Activated CD4-positive, alpha-beta T cell treated with anti-CD3 and anti-CD28 coated beads for 1 hour (primary cell): ENCODE measurements around the gene RAD50.

Experiments used
- DNase-seq: peaks from one replicate; pipeline ENCODE4 v3.0.0-alpha.2; 2020

Gene RAD50

DNA sequence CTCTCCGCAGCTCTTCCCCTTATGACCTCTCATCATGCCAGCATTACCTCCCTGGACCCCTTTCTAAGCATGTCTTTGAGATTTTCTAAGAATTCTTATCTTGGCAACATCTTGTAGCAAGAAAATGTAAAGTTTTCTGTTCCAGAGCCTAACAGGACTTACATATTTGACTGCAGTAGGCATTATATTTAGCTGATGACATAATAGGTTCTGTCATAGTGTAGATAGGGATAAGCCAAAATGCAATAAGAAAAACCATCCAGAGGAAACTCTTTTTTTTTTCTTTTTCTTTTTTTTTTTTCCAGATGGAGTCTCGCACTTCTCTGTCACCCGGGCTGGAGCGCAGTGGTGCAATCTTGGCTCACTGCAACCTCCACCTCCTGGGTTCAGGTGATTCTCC is 80.5 kb downstream of the RAD50 start:
- no peak for DNase-seq

- DNase-seq: no peak
Observed at GRCh38 chr5:132639706-132640130, 82.9 kb downstream of the RAD50 start.

- no peak for DNase-seq
Observed at GRCh38 chr5:132640613-132641012, 83.8 kb downstream of the RAD50 start.

DNA sequence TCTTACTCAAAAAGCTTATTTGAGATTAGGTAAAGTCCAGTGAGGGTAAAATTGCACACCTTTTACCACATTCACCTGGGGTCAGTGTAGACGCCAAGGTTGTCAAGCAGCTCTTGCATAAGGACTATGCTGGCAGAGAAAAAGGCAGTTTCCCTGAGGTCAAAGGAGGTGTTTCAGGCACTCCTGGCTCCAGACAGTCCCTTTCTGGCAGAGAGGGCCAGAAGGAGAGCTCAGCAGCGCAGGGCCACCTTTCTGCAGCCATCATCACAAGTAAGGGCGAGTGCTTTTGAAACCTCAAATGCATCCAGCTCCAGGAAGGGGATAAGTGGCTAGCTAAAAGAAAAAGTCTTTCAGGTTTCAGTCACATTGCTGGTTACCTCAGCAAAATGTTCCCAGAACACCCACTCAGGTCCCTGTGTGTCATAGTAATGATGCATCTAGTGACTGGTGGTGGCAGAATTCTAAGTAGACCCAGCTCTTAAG is 84.5 kb downstream of the RAD50 start:
- DNase-seq: no peak

- no peak for DNase-seq
Observed at GRCh38 chr5:132641841-132642240, 85.1 kb downstream of the RAD50 start.

GRCh38 chr5:132644177-132644576 is 87.4 kb downstream of the RAD50 start:
- no peak for DNase-seq

DNA sequence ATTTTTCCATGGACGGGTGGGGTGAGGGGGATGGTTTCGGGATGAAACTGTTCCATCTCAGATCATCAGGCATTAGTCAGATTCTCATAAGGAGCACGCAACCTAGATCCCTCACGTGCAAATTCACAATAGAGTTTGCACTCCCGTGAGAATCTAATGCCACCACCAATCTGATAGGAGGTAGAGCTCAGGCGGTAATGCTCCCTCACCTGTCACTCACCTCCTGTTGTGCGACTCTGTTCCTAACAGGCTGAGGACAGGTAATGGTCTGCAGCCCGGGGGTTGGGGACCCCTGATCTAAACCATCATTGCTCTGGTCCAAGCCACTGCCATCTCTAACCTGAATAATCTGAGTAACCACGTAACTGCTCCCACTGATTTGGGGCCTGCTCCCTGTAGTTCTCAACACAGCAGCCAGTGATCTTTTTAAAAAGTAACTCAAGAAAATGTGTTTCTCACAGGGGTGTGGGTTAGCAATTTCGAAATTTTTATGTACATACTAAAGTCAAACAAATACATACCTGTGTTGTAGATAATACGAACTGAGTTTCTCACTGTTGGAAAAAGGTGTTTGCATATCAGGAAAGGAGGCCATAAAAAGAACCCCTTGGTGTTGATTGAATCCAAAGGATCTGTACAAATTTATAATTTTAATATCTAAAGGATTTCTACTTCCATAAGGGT is 89.9 kb downstream of the RAD50 start:
- no peak for DNase-seq

GRCh38 chr5:132647473-132647872 is 90.7 kb downstream of the RAD50 start:
- no peak for DNase-seq

DNA sequence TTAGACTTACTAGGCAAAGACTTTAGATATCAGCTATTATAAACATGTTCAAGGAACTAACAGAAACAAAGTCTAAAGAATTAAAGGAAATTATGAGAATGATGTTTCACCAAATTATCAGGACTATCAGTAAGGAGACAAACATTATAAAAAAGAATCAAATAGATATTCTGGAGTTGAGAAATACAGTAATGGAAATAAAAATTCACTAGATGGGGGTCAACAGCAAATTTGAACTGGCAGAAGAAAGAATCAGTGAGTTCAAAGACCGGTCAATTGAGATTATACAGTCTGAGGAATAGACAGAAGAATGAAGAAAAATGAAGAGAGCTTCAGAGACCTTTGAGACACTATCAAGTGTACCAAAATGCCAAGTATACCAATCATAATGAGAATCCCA is 91.6 kb downstream of the RAD50 start:
- DNase-seq: no peak

- no peak for DNase-seq
Observed at GRCh38 chr5:132651838-132652469, 95.2 kb downstream of the RAD50 start.

- DNase-seq: no peak
Observed at GRCh38 chr5:132653716-132654115, 96.9 kb downstream of the RAD50 start.

- DNase-seq: no peak
Observed at GRCh38 chr5:132655821-132656773, 99.3 kb downstream of the RAD50 start.

GRCh38 chr5:132656774-132657355 is 100.1 kb downstream of the RAD50 start:
- no peak for DNase-seq

- DNase-seq: no peak
Observed at GRCh38 chr5:132657676-132658380, 101.1 kb downstream of the RAD50 start, which contains the start of gene IL13. TSS of gene IL13 (plus strand) at chr5:132658173. CDS start at chr5:132658187, 14 bp downstream.

DNA sequence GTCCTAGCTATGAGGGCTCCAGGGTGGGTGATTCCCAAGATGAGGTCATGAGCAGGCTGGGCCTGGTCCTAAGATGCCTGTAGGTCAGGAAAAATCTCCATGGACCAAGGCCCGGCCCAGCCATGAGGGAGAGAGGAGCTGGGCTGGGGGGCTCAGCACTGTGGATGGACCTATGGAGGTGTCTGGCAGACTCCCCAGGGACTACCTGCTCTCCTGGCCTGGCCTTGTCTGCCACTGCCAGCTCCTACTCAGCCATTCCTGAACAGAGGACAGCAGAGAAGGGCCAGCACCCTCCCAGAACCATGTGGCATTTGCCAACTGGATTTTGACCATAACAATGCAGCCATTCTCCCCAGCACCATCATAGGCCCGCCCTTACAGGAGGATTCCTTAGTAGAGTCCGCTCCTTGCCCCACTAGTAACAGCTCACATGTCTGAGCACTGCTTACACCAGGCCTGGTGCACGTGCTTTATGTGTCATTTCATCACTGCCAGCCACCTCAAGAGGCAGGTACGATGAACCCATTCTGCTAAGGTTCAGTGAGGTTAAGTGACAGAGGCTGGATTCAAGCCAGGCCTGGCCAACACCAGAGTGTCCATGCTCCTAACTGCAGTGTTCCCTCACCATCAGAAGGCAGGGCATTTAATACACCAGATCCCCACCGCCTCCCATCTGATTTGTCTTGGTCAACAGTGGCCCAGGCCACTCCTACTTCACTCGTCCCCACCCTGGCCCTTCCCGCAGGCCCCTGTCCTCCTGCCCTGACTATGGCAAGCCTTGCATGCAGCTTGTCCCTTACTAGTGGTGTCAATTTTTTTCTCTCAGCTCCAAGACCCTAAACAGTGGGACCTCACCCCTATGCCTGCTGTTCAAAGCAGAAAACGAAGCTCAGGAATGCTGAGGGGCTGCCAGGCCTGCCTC is 101.9 kb downstream of the RAD50 start:
- no peak for DNase-seq

DNA sequence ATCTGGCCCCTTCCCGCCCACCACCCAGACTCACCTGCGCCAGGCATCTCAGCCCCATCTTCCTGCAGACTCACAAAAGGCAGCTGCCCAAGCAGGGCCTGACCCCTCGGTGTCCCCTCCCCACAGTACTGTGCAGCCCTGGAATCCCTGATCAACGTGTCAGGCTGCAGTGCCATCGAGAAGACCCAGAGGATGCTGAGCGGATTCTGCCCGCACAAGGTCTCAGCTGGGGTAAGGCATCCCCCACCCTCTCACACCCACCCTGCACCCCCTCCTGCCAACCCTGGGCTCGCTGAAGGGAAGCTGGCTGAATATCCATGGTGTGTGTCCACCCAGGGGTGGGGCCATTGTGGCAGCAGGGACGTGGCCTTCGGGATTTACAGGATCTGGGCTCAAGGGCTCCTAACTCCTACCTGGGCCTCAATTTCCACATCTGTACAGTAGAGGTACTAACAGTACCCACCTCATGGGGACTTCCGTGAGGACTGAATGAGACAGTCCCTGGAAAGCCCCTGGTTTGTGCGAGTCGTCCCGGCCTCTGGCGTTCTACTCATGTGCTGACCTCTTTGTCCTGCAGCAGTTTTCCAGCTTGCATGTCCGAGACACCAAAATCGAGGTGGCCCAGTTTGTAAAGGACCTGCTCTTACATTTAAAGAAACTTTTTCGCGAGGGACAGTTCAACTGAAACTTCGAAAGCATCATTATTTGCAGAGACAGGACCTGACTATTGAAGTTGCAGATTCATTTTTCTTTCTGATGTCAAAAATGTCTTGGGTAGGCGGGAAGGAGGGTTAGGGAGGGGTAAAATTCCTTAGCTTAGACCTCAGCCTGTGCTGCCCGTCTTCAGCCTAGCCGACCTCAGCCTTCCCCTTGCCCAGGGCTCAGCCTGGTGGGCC is 103.1 kb downstream of the RAD50 start:
- DNase-seq: no peak

DNA sequence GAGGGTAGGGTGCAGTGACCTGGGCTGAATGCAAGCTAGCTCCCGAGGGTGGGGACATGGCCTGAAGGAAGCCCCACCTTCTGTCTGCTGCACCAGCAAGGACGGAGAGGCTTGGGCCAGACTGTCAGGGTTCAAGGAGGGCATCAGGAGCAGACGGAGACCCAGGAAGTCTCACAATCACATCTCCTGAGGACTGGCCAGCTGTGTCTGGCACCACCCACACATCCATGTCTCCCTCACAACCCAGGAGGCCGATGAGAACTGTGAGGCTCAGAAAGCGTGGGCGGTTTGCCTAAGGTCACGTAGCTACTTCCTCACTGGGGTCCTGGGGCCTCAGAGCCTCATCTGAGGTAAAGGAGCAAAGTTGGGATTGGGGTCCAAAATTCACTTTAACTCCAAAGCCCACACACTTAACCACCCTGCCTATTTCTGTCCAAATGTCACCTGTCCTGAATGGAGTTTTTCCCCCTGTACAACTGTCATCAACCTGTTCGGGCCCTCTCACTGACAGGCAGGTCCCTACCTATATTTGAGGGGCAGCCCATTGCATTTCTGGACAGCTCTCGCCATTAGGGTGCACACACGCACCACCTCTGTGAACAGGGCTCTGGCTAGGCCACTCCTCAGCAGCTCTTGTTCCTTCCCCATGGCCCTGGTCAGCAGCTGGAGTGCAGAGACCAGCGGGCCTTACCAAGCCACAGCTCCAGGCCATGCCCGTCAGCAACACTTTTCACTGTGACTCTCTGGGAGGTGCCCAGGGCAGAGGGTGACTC is 104.6 kb downstream of the RAD50 start:
- DNase-seq: no peak

DNA sequence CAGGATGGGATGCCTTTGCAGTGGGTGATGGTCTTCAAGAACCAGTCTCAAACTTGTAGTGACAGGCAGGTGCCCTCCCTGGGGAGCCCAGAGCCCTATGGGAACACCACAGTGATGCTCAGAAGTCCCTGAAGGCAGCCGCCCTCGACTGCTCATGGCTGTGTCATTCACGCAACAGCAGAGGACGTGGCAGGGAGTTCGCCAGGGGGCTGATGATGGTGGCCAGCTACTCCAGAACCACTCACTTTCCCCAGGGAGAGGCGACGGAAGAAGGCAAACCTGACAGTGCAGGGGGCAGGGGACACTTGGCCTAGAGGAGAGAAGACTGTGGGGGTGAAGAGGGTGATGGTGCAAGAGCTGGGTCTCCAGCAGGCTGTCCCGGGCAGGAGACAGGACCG is 105.2 kb downstream of the RAD50 start:
- DNase-seq: no peak
